ENCODE data around the gene FKBP5. TPM values are rescaled to one million over a fixed set of nuclear protein-coding genes. Genes with fewer than 3 reads are reported as not detected.

Gene FKBP5
- total and polyA plus RNA-seq, 12 donors, result 20.3 to 199 (median 48.6) TPM

DNA sequence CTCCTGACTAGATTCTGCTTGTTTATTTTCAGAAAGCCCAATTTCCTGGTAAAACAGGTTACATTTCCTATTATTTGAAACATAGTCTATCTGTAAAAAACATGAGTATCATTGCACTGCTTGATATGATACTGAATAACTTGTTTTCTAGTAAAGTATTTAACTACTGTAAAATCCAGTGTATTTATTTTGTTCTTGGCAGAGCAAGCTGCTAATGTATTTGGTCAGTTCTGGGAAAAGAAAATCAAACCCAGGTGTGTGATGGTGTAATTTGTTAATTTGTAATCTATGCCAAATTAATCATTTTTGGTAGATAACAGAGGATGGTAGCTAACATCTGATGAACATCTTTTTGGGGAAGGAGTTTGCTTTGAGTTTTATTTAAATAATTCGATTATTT is 50.8 kb downstream of the FKBP5 start:
- Histone ChIP-seq H3K9me3 (no peaks in the 10 kb centered on the region), H3K27me3 (no peaks in the 10 kb centered on the region), H3K4me3 (no peak overlapping the region), H3K27ac (no peak overlapping the region), H3K36me3 (peaks cover 0 to 99% (median 14%) of the 10 kb centered on the region in 9 donors), H3K4me1 (peaks cover 0 to 24% (median 10%) of the 10 kb centered on the region in 9 donors)
- intact Hi-C loops (cut with DNase I), result no loop called here
- 99 to 100% methylated on average over 1 of the region's 1 CpG for WGBS, 2 donors
- DNase-seq (no peak), ATAC-seq (no peak)
- TF ChIP-seq, protein P1, sequence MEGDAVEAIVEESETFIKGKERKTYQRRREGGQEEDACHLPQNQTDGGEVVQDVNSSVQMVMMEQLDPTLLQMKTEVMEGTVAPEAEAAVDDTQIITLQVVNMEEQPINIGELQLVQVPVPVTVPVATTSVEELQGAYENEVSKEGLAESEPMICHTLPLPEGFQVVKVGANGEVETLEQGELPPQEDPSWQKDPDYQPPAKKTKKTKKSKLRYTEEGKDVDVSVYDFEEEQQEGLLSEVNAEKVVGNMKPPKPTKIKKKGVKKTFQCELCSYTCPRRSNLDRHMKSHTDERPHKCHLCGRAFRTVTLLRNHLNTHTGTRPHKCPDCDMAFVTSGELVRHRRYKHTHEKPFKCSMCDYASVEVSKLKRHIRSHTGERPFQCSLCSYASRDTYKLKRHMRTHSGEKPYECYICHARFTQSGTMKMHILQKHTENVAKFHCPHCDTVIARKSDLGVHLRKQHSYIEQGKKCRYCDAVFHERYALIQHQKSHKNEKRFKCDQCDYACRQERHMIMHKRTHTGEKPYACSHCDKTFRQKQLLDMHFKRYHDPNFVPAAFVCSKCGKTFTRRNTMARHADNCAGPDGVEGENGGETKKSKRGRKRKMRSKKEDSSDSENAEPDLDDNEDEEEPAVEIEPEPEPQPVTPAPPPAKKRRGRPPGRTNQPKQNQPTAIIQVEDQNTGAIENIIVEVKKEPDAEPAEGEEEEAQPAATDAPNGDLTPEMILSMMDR (IDR thresholded peaks at IDR 0.05), result no peak

DNA sequence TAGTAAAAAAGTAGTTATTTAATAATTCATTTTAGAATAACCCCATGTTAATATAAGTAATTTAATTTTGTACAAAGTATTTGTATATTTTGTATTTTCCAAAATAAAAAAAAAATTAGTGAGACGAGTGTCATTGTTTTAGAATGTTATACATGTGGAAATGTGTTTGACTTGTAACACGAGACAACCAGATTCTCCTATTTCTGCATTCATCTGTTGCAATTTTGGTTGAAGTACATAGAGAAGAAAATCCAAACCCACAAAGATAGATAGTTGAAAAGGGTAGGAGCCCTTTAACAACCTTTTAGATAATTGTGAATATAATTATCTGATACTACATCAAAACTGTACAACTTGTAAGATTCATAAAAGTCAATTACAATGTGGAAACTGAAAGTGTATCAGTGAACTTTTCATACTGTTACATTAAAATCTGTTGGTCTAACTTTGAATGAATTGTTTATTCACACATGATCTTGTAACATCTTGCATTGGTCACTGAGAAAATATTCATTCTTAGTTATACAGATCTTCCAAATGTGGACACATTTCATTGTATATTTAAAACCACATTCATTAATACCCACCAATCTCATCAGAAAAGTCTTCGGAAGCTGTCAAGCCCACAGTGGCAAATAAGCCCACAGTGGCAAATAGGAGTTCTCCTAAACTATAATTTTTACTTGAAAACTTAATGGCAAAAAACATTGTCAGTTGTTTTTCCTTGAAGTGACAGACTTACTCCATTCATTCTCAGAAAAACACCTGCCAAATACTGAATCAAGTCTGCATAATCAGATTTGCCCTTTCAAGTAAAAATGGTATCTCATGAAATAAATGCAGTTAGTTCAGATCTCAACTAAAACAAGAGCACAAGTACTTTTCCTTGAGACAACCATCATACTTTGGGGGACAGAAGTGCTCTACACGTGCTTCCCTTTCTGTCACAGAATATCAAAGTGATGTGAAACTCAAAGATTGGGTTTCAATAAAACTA is 52.8 kb downstream of the FKBP5 start:
- WGBS, 2 donors, result 89 to 91% methylated on average over 4 of the region's 4 CpGs
- H3K4me1 ChIP-seq, result peaks cover 0 to 28% (median 10%) of the 10 kb centered on the region in 9 donors
- no peaks in the 10 kb centered on the region for H3K9me3 ChIP-seq
- H3K27ac ChIP-seq, result no peak overlapping the region
- intact Hi-C loops (cut with DNase I), result no loop called here
- TF ChIP-seq, protein P1 (IDR thresholded peaks at IDR 0.05), result no peak
- H3K4me3 ChIP-seq, result no peak overlapping the region
- ATAC-seq (no peak), DNase-seq (no peak)
- H3K27me3 ChIP-seq, result no peaks in the 10 kb centered on the region
- peaks cover 0 to 99% (median 13%) of the 10 kb centered on the region in 9 donors for H3K36me3 ChIP-seq

DNA sequence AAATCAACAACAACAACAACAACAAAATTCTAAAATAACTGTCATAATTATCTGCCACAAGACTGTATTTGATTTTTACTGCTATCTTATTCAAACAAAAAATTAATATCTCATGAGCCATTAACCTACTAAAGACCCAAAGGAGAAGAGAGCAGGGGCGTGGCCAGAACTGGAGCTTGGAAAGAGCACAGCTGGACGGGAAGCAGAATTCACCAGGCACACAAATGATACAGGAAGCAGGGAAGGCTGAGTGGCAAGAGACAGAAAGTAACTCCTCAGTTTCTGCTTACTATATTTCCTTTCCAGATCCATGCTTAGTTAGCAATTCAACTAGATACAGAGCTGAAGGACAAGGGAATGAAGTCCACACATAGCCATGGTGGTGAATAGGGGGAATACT is 54.4 kb downstream of the FKBP5 start:
- Histone ChIP-seq H3K9me3 (no peaks in the 10 kb centered on the region), H3K4me1 (peaks cover 0 to 38% (median 10%) of the 10 kb centered on the region in 9 donors), H3K36me3 (peaks cover 0 to 99% (median 5%) of the 10 kb centered on the region in 9 donors), H3K27ac (peak overlapping the region in 5 of 10 donors; percentile 20 to 48 (median 21)), H3K27me3 (no peaks in the 10 kb centered on the region), H3K4me3 (no peak overlapping the region)
- DNase-seq (peak; percentile 16 to 29), ATAC-seq (peak in 5 of 8 donors; percentile 42 to 73 (median 44))
- 22 to 29% methylated on average over 2 of the region's 2 CpGs for WGBS, 2 donors
- TF ChIP-seq, protein P1 (IDR thresholded peaks at IDR 0.05), result no peak
- intact Hi-C loops (cut with DNase I), result loop anchor here in 2 of 10 donors (5.0 kb wide), 2 partner anchors 47 to 52 kb away; no protein-coding TSS in a partner anchor

DNA sequence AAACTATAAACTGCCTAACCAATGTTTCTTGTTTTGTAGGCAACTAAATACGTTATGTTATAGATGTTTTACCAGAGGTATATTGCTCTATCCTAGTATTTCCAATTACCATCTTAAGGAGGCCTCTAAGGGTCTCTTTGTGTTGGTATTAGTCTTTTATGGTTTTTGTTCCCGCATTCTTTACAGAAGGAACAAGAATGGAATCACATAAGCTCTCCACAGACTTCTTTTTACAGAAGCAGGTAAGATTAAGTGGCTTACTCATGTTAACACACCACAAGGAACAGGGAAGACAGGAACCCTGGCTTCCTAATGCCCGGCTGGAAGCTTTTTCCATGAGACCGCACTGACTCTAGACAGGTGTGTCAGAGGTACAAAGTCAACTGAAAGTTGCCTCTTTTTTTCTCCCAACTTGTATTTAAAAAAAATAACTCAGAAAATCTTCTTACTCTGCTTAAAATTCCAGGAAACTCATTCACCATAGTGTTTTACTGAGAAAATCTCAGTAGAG is 55.1 kb downstream of the FKBP5 start:
- Histone ChIP-seq H3K9me3 (no peaks in the 10 kb centered on the region), H3K27me3 (no peaks in the 10 kb centered on the region), H3K4me1 (peaks cover 0 to 40% (median 10%) of the 10 kb centered on the region in 9 donors), H3K27ac (peak overlapping the region in 3 of 10 donors; percentile 21 to 49 (median 48)), H3K4me3 (no peak overlapping the region), H3K36me3 (peaks cover 0 to 99% (median 5%) of the 10 kb centered on the region in 9 donors)
- WGBS, 2 donors, result 98% methylated on average over 4 of the region's 4 CpGs
- intact Hi-C loops (cut with DNase I), result loop anchor here in 2 of 10 donors (5.0 kb wide), 2 partner anchors 46 to 51 kb away; no protein-coding TSS in a partner anchor
- TF ChIP-seq, protein P1 (IDR thresholded peaks at IDR 0.05), result no peak
- DNase-seq (no peak), ATAC-seq (no peak)

All from heart right ventricle (tissue), 16 donors.